DND-41 (cell line): ENCODE results near the gene SMARCA4.
"Not testable (repeated sequence)": the region's sequence is repeated elsewhere in the genome, so short reads cannot be mapped to it uniquely, and the experiment has no call there.

Source experiments
- CTCF ChIP-seq: IDR thresholded peaks from 2 replicates; pipeline ENCODE4 v1.5.1; 2012; ENCODE audit warnings: borderline replicate concordance, low read length, moderate library complexity, mild to moderate bottlenecking; ENCODE audit not compliant: poor library complexity, severe bottlenecking; ENCODE audit errors: extremely low read depth
- EZH2 ChIP-seq: IDR thresholded peaks from 3 replicates; pipeline ENCODE4 v1.6.1; 2012; ENCODE audit warnings: borderline replicate concordance, low read depth, mild to moderate bottlenecking, moderate library complexity, low read length, inconsistent platforms; ENCODE audit not compliant: severe bottlenecking

GRCh38 chr19:10992174-10992573, 31.3 kb downstream of the SMARCA4 start:
- not testable (repeated sequence) for TF ChIP-seq CTCF, EZH2
